Measurements from ENCODE around the gene GPATCH1. TPM values are rescaled to one million over a fixed set of nuclear protein-coding genes. Genes with fewer than 3 reads are reported as not detected.
"Not testable (repeated sequence)": the region's sequence is repeated elsewhere in the genome, so short reads cannot be mapped to it uniquely, and the experiment has no call there.

Gene GPATCH1
- total RNA-seq, 1 donor from 2014 or later: 8.3 TPM

DNA sequence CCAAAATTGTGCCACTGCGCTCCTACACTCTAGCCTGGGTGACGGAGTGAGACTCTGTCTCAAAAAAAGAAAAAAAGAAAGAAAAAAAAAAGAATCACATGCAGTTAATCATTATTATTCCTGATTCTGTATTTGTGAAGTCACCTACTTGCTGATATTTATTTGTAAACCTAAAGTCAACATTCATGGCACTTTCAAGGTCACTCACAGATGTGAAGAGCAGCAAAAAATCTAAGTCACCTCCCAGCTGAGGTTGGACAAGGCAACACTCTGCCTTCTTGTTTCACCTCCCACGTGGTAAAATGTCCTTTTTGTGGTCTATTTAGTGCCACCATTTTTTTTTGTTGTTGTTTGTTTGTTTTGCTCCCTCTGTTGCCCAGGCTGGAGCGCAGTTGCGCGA, 77.4 kb downstream of the GPATCH1 start:
- no peak for DNase-seq (ENCODE audit: low read depth)

- DNase-seq (ENCODE audit: low read depth): no peak
Measured at GRCh38 chr19:33159149-33159548, 78.2 kb downstream of the GPATCH1 start.

GRCh38 chr19:33159893-33160292, 78.9 kb downstream of the GPATCH1 start:
- DNase-seq (ENCODE audit: low read depth): no peak

GRCh38 chr19:33161201-33161600, 80.2 kb downstream of the GPATCH1 start:
- DNase-seq (ENCODE audit: low read depth): no peak

- peak; percentile 11 for DNase-seq (ENCODE audit: low read depth)
Measured at GRCh38 chr19:33163481-33163880, 82.5 kb downstream of the GPATCH1 start.

GRCh38 chr19:33166037-33166436, 85.1 kb downstream of the GPATCH1 start:
- DNase-seq (ENCODE audit: low read depth): not testable (repeated sequence)

- DNase-seq (ENCODE audit: low read depth): no peak
Measured at GRCh38 chr19:33167438-33167837, 86.5 kb downstream of the GPATCH1 start.

DNA sequence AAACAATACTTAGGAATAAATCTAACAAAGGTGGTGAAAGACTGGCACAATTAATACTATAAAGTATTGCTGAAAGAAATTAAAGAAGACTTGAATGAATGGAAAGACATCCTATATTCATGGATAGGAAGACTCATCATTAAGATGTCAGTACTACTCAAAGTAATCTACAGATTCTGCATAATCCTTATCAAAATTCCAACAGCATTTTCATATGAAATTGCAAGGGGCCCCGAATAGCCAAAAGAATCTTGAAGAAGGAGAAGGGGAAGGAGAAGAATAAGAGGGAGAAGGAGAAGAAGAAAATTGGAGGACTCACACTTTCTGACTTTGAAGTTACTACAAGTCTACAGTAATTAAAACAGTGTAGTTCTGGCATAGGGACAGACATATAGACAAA, 87.5 kb downstream of the GPATCH1 start:
- no peak for DNase-seq (ENCODE audit: low read depth)

DNA sequence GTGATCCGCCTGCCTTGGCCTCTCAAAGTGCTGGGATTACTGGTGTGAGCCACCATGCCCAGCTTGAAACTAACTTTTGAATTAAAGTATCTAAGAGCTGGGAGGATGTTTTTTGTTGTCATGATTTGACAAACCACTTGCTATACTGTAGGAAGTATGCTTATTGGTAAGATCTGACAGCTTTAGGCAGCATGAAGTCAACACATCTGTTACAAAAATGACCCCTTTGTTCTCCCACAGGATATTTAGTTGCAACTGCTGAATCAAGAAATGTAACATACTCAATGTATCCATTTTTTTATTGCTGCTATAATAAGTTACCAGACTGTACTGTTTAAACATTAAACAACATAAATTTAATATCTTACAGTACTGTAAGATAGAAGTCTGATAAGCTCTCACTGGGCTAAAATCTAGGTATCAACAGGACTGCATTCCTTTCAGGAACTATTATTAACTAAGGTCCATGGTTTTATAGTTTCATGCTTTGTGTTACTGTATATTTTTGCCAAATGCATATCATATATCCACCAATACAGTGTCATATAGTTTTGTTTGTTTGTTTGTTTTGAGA, 90.3 kb downstream of the GPATCH1 start:
- no peak for DNase-seq (ENCODE audit: low read depth)

DNA sequence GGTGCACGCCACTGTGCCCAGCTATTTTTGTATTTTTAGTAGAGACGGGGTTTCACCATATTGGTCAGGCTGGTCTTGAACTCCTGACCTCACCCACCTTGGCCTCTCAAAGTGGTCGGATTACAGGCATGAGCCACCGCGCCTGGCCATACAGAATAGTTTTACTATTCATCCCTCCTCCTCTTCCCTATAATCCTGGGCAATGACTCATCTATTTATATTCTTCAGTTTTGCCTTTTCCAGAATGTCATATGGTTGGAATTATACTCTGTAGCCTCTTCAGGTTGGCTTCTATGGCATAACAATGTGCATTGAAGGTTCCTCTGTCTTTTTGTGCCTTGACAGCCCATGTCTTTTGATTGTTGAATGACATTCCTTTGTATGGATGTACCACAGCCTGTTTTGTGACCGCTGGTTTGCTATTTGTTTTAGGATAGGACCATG, 91.0 kb downstream of the GPATCH1 start:
- no peak for DNase-seq (ENCODE audit: low read depth)

GRCh38 chr19:33174186-33174585, 93.2 kb downstream of the GPATCH1 start:
- no peak for DNase-seq (ENCODE audit: low read depth)

GRCh38 chr19:33175156-33175782, 94.3 kb downstream of the GPATCH1 start:
- DNase-seq (ENCODE audit: low read depth): no peak

DNA sequence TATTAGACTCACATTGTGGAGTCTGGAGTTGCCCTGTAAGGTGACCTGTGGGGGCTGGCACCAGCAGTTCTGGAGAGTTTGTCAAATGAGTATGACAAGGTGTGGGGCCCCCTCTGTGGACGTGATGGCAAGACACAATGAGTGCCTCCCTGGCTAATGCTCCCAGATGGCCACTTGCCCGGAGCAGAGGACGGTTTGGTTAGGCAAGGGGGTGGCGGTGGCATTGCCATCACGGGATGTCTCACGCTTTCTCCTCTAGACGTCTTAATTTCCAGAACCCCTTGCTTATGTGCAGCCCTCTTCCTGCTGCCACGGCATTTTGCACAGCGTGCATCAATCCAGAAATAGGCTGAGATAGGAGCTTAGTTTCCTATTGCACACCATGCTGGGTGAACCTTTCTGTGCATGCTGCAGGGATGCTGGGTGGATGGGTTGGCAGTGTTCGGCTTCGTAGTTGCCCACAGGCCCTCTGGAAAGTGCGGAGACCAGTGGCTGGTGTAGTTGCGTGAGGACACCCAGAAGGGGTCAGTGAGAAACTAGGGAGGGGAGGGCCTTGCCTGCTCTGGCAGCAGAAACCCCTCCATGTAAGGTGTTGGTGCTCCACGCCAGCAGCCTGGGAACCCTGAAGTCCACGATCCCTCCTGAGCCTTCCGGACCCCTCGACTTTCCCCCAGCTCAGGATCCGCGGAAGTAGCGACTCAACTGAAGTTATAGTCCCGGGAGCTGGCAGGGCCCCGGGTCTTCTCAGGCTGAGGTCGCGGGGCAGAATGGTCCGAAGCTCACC, 95.1 kb downstream of the GPATCH1 start:
- DNase-seq (ENCODE audit: low read depth): peak; percentile 22

DNA sequence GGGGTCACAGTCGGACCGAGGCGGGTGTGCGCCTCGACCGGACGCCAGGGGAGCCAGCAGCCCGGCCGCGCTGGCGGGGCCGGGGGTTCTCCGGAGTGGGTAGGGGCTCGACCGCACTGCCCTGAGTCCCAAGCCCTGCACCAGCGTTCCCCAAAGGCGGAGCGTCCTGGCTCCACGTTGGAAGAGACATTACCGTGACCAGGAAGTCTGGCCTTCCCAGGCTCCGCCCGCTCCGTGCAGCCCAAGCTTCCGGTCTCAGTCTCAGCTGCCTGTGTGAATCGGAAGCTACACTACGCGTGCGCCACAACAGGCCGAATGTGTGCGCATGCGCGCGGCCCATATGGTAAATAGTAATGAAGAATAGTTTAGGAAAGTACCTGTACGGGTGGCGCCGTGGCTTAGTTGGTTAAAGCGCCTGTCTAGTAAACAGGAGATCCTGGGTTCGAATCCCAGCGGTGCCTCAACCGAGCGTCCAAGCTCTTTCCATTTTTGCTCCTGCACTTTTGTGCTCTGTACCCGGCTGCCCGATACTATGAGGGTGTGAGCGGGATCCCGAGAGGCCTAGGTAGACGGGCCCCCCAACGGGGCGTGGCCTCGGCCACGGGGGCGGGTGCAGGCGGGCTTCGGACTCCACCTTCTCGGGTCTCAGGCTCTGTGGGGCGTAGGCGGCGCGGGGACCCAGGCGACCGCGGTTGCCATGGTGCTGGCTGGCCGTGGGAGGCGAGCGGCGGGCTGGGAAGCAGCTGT, 95.9 kb downstream of the GPATCH1 start:
- DNase-seq (ENCODE audit: low read depth): peak; percentile 93

DNA sequence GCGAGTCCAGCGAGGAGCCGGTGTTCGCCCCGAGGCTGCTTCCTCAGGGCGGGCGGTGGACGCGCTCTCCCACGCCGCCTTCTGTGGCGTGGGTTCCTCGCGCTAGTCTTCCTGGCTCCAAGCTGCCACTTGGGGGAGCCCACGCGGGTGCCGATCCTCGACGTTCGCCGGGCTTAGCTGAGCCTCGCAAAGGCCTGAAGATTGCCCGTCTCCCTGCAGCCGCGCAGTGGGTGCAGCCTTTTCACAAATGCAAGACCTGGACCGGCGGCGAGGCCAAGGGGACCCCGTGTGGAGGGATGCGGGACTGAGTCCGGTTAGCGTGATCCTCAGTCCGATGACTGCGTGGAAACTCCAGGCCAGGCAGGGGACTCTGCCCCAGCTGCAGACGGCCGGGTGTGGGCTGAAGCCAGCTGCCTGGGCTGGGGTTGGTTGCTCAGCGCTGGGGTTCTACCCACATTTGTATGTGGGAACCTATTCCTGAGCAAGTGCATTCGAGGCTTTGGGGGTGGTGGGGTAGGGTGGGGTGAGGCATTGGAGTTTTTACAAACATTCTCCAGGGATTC, 96.5 kb downstream of the GPATCH1 start:
- DNase-seq (ENCODE audit: low read depth): no peak

Other genes with a start within 250 kb of the GPATCH1 start
- 0.15 and 2.8 TPM in 2 replicates for gene SLC7A9, start 211.4 kb upstream of the GPATCH1 start, total RNA-seq
- 8.7 and 22.4 TPM in 2 replicates for gene CEP89, start 109.2 kb upstream of the GPATCH1 start, total RNA-seq
- gene FAAP24, start 108.9 kb upstream of the GPATCH1 start, total RNA-seq: 1.3 and 2.6 TPM in 2 replicates
- gene RHPN2, start 16.3 kb upstream of the GPATCH1 start, total RNA-seq: 46.5 and 92.1 TPM in 2 replicates
- gene WDR88, start 50.9 kb downstream of the GPATCH1 start, total RNA-seq: not detected in 2 replicates
- 6.3 and 11.4 TPM in 2 replicates for gene LRP3, start 113.1 kb downstream of the GPATCH1 start, total RNA-seq
- not detected in 2 replicates for gene SLC7A10, start 144.7 kb downstream of the GPATCH1 start, total RNA-seq
- gene CEBPA, start 221.4 kb downstream of the GPATCH1 start, total RNA-seq: 0.35 and 0.99 TPM in 2 replicates